Muscle layer of duodenum (tissue), 2 donors: Measurements from ENCODE around the gene TMEM44.
"Not testable (repeated sequence)": the region's sequence is repeated elsewhere in the genome, so short reads cannot be mapped to it uniquely, and the experiment has no call there.

Experiments
- H3K27ac ChIP-seq: one replicate; pipeline ENCODE4 v1.7.0; 2013; ENCODE audit warnings: mild to moderate bottlenecking, low read length
- H3K27me3 ChIP-seq: one replicate; pipeline ENCODE4 v1.7.0; 2013; ENCODE audit warnings: low read depth, mild to moderate bottlenecking, control low read depth, low read length
- H3K36me3 ChIP-seq, 2 donors: one replicate each; pipeline ENCODE4 v1.7.0; 2013; ENCODE audit warnings: low read length in 2 of 2, control low read depth in 1 of 2, mild to moderate bottlenecking in 1 of 2; ENCODE audit not compliant: insufficient read depth in 2 of 2, control insufficient read depth in 1 of 2
- H3K4me1 ChIP-seq, 2 donors: one replicate each; pipeline ENCODE4 v1.7.0; 2013; ENCODE audit warnings: low read length in 2 of 2, mild to moderate bottlenecking in 2 of 2, control low read depth in 1 of 2, moderate library complexity in 1 of 2; ENCODE audit not compliant: insufficient read depth in 2 of 2, control insufficient read depth in 1 of 2
- H3K4me3 ChIP-seq, 2 donors: one replicate each; pipeline ENCODE4 v1.7.0; 2013; ENCODE audit warnings: low read length in 2 of 2, low read depth in 1 of 2, mild to moderate bottlenecking in 1 of 2
- H3K9me3 ChIP-seq, 2 donors: one replicate each; pipeline ENCODE4 v1.7.0; 2013; ENCODE audit warnings: low read length in 2 of 2, control low read depth in 1 of 2, mild to moderate bottlenecking in 1 of 2; ENCODE audit not compliant: control insufficient read depth in 1 of 2
- donor health status: healthy.

TMEM44 gene

DNA sequence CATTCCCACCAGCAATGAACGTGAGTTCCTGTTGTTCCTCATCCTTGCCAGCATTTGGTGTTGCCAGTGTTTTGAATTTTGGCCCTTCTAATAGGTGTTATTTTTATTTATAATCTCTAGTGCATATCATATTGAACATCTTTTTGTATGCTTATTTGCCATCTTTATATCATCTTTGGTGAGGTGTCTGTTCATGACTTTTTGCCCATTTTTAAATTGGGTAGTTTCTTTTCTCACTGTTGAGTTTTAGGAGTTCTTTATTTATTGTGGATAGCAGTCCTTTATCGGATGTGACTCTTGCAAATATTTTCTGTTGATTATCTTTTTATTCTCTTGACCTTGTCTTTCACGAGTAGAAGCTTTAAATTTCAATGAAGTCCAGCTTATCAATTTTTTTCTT, 86.2 kb downstream of the TMEM44 start:
- H3K27ac ChIP-seq = no peak overlapping the region
- no peaks in the 10 kb centered on the region for H3K27me3 ChIP-seq
- no peaks in the 10 kb centered on the region for H3K9me3 ChIP-seq
- H3K4me1 ChIP-seq = no peaks in the 10 kb centered on the region
- H3K36me3 ChIP-seq = no peaks in the 10 kb centered on the region
- H3K4me3 ChIP-seq = no peak overlapping the region

DNA sequence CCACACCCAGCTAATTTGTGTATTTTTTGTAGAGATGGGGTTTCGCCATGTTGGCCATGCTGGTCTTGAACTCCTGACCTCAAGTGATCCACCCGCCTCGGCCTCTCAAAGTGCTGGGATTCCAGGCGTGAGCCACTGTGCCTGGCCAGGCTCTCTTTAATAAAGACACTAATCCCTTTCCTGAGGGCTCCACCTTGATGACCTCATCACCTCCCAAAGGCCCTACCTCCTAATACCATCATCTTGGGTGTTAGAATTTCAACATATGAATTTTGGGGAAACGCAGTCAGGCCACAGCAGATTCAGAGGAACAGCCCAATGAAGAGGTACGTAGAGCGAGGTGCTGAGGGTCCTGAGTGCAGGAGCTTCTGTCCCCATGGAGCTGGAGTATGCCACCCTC, 87.7 kb downstream of the TMEM44 start:
- not testable (repeated sequence) for H3K27ac ChIP-seq, H3K36me3 ChIP-seq, H3K4me1 ChIP-seq, H3K27me3 ChIP-seq, H3K9me3 ChIP-seq, H3K4me3 ChIP-seq

DNA sequence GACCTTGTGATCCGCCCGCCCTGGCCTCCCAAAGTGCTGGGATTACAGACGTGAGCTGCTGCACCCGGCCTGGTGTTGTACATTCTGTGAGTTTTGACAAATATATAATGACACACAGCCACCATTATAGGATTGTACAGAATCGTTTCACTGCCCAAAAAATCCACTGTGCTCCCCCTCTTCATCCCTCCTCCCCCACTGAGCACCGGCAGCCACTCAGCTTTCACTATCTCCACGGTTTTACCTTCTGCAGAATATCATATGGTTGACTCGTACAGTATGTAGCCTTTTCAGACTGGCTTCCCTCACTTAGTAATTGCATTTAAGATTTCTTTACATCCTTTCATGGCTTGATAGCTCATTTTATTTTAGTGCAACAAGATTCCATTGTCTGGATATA, 89.7 kb downstream of the TMEM44 start:
- Histone ChIP-seq H3K27me3 (no peaks in the 10 kb centered on the region), H3K9me3 (no peaks in the 10 kb centered on the region), H3K4me3 (no peak overlapping the region), H3K4me1 (no peaks in the 10 kb centered on the region), H3K27ac (no peak overlapping the region), H3K36me3 (no peaks in the 10 kb centered on the region)

GRCh38 chr3:194541483-194541882, 91.7 kb downstream of the TMEM44 start:
- H3K4me1 ChIP-seq = no peaks in the 10 kb centered on the region
- H3K9me3 ChIP-seq = no peaks in the 10 kb centered on the region
- no peak overlapping the region for H3K27ac ChIP-seq
- no peaks in the 10 kb centered on the region for H3K36me3 ChIP-seq
- H3K4me3 ChIP-seq = no peak overlapping the region
- no peaks in the 10 kb centered on the region for H3K27me3 ChIP-seq

GRCh38 chr3:194540274-194540905, 92.8 kb downstream of the TMEM44 start:
- H3K4me1 ChIP-seq = no peaks in the 10 kb centered on the region
- no peak overlapping the region for H3K4me3 ChIP-seq
- H3K27ac ChIP-seq = no peak overlapping the region

DNA sequence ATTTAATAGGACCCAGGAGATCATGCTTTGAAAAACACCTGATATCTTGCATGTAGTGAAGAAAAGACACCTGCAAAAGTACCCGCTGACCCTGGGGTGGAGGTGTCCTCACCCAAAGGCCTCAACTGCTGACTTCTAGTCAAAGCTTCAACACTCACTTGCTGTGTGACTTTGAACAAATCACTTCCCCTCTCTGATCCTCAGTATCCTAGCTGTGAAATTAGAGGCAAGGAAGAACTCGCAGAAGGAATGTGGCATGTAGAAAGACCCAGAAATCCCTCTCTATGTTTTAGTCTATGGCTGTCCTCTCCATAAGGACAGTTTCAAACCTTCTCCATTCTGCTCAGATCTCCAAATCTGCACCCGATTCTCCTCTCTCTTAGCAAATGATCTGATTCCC, 93.7 kb downstream of the TMEM44 start:
- H3K4me1 ChIP-seq = no peaks in the 10 kb centered on the region
- H3K9me3 ChIP-seq = peaks cover under 1 to 4% of the 10 kb centered on the region in 2 donors
- H3K27me3 ChIP-seq = no peaks in the 10 kb centered on the region
- no peaks in the 10 kb centered on the region for H3K36me3 ChIP-seq
- H3K4me3 ChIP-seq = no peak overlapping the region
- no peak overlapping the region for H3K27ac ChIP-seq

More at GRCh38 chr3:194540274-194540905, 92.8 kb downstream of the TMEM44 start:
- no peaks in the 10 kb centered on the region for H3K9me3 ChIP-seq
- no peaks in the 10 kb centered on the region for H3K36me3 ChIP-seq
- H3K27me3 ChIP-seq = no peaks in the 10 kb centered on the region

GRCh38 chr3:194537732-194538247, 95.4 kb downstream of the TMEM44 start:
- Histone ChIP-seq H3K27me3 (no peaks in the 10 kb centered on the region), H3K9me3 (peaks cover 8 to 10% of the 10 kb centered on the region in 2 donors), H3K4me1 (no peaks in the 10 kb centered on the region), H3K4me3 (no peak overlapping the region), H3K27ac (no peak overlapping the region), H3K36me3 (no peaks in the 10 kb centered on the region)
